Upper lobe of left lung (tissue), 6 donors: ENCODE results near the gene MGAT4A. TPM values are rescaled to one million over a fixed set of nuclear protein-coding genes. Genes with fewer than 3 reads are reported as not detected.
A peak's percentile ranks its signal among the peaks of the same experiment; 100 is the strongest.

Experiments used
- ATAC-seq, 2 donors: fragments of 200-7000 bp; cut with Tn5 transposase; one replicate each; pipeline ENCODE4 v1.9.1; 2022; ENCODE audit warnings: mild to moderate bottlenecking in 2 of 2, moderate library complexity in 2 of 2; ENCODE audit not compliant: low FRiP score in 2 of 2
- DNase-seq, 2 donors: peaks; one replicate each; pipeline ENCODE4 v3.0.0-alpha.2; 2019 to 2020
- H3K27ac ChIP-seq, 4 donors: fragments of 200-600 bp; sonication (generic); one replicate each; pipeline ENCODE4 v1.5.1; 2016 to 2019
- H3K27me3 ChIP-seq, 4 donors: fragments of 200-600 bp; sonication (generic); one replicate each; pipeline ENCODE4 v1.5.1; 2017 to 2019
- H3K36me3 ChIP-seq, 4 donors: fragments of 200-600 bp; sonication (generic); one replicate each; pipeline ENCODE4 v1.5.1; 2016 to 2019
- H3K4me1 ChIP-seq, 4 donors: fragments of 200-600 bp; sonication (generic); one replicate each; pipeline ENCODE4 v1.5.1; 2018 to 2019
- H3K4me3 ChIP-seq, 4 donors: fragments of 200-600 bp; sonication (generic); one replicate each; pipeline ENCODE4 v1.5.1; 2017 to 2019; ENCODE audit warnings: mild to moderate bottlenecking in 2 of 4, moderate library complexity in 1 of 4
- H3K9me3 ChIP-seq, 4 donors: fragments of 200-600 bp; sonication (generic); one replicate each; pipeline ENCODE4 v1.5.1; 2018 to 2019
- CTCF ChIP-seq, 6 experiments: fragments of 450-650 bp in 4 of 6; fragments of 200-600 bp in 2 of 6; sonication (generic) in 2 of 6; IDR thresholded peaks; one replicate each; pipeline ENCODE4 v1.5.1; 2016 to 2019; ENCODE audit warnings: antibody characterized with exemption in 6 of 6
- EP300 ChIP-seq, 4 donors: sonication (generic); formaldehyde crosslinking; IDR thresholded peaks; one replicate each; pipeline ENCODE4 v1.5.1; 2017; ENCODE audit warnings: antibody characterized with exemption in 4 of 4, control low read depth in 2 of 4
- POLR2A ChIP-seq, 4 donors: fragments of 450-650 bp; IDR thresholded peaks; one replicate each; pipeline ENCODE4 v1.5.1; 2016 to 2017; ENCODE audit warnings: antibody characterized with exemption in 4 of 4, mild to moderate bottlenecking in 2 of 4
- POLR2AphosphoS5 ChIP-seq, 2 donors: sonication (generic); formaldehyde crosslinking; IDR thresholded peaks; one replicate each; pipeline ENCODE4 v1.5.1; 2017; ENCODE audit warnings: antibody characterized with exemption in 2 of 2
- WGBS, 2 donors: methylation state at CpG; one replicate each; pipeline ENCODE4 v1.1.5; 2017 to 2018; 5-methylcytosine and 5-hydroxymethylcytosine counted together
- total RNA-seq, 6 donors: library from RNA; depleted of rRNA in 4 of 6; stranded (reverse); fragments of >200 nt in 4 of 6; gene quantifications; one replicate each; pipeline versions ENCODE4 v1.1.0 to v1.2.1, GENCODE V29; 2016 to 2021
- donor health status: DM: no; HTN: no; CAD: no; lungs with moderate emphysema.
- donor health status: DM: no; HTN: yes; CAD: no; lungs with severe emphysema.

Gene MGAT4A
- total RNA-seq, 6 donors from 2014 or later = 28.4 to 69.6 (median 53.6) TPM

- 71 to 84% methylated on average over 5 of the region's 5 CpGs for WGBS, 2 donors
- Histone ChIP-seq H3K27me3 (no peaks in the 10 kb centered on the region), H3K27ac (peak overlapping the region in 3 of 4 donors; percentile 31 to 74 (median 56)), H3K4me3 (no peak overlapping the region), H3K36me3 (no peaks in the 10 kb centered on the region), H3K4me1 (peaks cover 39 to 52% (median 47%) of the 10 kb centered on the region in 4 donors), H3K9me3 (no peaks in the 10 kb centered on the region)
- DNase-seq (no peak), ATAC-seq (no peak)
- TF ChIP-seq EP300 (IDR thresholded peaks at IDR 0.05) (no peak), POLR2A (IDR thresholded peaks at IDR 0.05) (no peak), POLR2AphosphoS5 (IDR thresholded peaks at IDR 0.05) (no peak), CTCF (IDR thresholded peaks at IDR 0.05) (no peak)
These were observed 27.2 kb downstream of the MGAT4A start for GRCh38 chr2:98703738-98704137.

GRCh38 chr2:98702858-98703620, 27.9 kb downstream of the MGAT4A start:
- DNase-seq = no peak
- H3K4me3 ChIP-seq = peak overlapping the region in 1 of 4 donors; percentile 16
- no peaks in the 10 kb centered on the region for H3K36me3 ChIP-seq
- peak overlapping the region; percentile 16 to 74 (median 44) for H3K27ac ChIP-seq
- peaks cover 39 to 46% (median 46%) of the 10 kb centered on the region in 4 donors for H3K4me1 ChIP-seq
- TF ChIP-seq POLR2A (IDR thresholded peaks at IDR 0.05) = no peak
- no peak for TF ChIP-seq POLR2AphosphoS5 (IDR thresholded peaks at IDR 0.05)
- TF ChIP-seq EP300 (IDR thresholded peaks at IDR 0.05) = no peak
- TF ChIP-seq CTCF (IDR thresholded peaks at IDR 0.05) = no peak
- H3K27me3 ChIP-seq = no peaks in the 10 kb centered on the region
- no peak for ATAC-seq
- WGBS, 2 donors = 53 to 72% methylated on average over 6 of the region's 6 CpGs
- no peaks in the 10 kb centered on the region for H3K9me3 ChIP-seq

GRCh38 chr2:98702127-98702802, 28.7 kb downstream of the MGAT4A start:
- ATAC-seq = peak in 1 of 2 donors; percentile 44
- peak overlapping the region; percentile 16 to 74 (median 36) for H3K27ac ChIP-seq
- WGBS, 2 donors = 58 to 63% methylated on average over 7 to 8 of the region's 8 CpGs
- TF ChIP-seq POLR2AphosphoS5 (IDR thresholded peaks at IDR 0.05) = no peak
- no peak for TF ChIP-seq CTCF (IDR thresholded peaks at IDR 0.05)
- no peak for TF ChIP-seq EP300 (IDR thresholded peaks at IDR 0.05)
- TF ChIP-seq POLR2A (IDR thresholded peaks at IDR 0.05) = no peak
- no peak overlapping the region for H3K4me3 ChIP-seq
- H3K36me3 ChIP-seq = no peaks in the 10 kb centered on the region
- no peaks in the 10 kb centered on the region for H3K27me3 ChIP-seq
- H3K4me1 ChIP-seq = peaks cover 39 to 46% (median 46%) of the 10 kb centered on the region in 4 donors
- peak in 1 of 2 donors; percentile 23 for DNase-seq
- no peaks in the 10 kb centered on the region for H3K9me3 ChIP-seq

GRCh38 chr2:98701230-98701629, 29.7 kb downstream of the MGAT4A start:
- peak overlapping the region in 3 of 4 donors; percentile 16 to 74 (median 50) for H3K27ac ChIP-seq
- no peaks in the 10 kb centered on the region for H3K9me3 ChIP-seq
- peaks cover 41 to 50% (median 46%) of the 10 kb centered on the region in 4 donors for H3K4me1 ChIP-seq
- DNase-seq = no peak
- H3K27me3 ChIP-seq = no peaks in the 10 kb centered on the region
- 30 to 59% methylated on average over 1 of the region's 1 CpG for WGBS, 2 donors
- H3K36me3 ChIP-seq = no peaks in the 10 kb centered on the region
- ATAC-seq = peak in 1 of 2 donors; percentile 32
- no peak overlapping the region for H3K4me3 ChIP-seq
- TF ChIP-seq POLR2AphosphoS5 (IDR thresholded peaks at IDR 0.05) (no peak), EP300 (IDR thresholded peaks at IDR 0.05) (no peak), POLR2A (IDR thresholded peaks at IDR 0.05) (no peak), CTCF (IDR thresholded peaks at IDR 0.05) (no peak)
